Right cardiac atrium (tissue), 5 donors: Measurements from ENCODE around the gene LOXL1. TPM values are rescaled to one million over a fixed set of nuclear protein-coding genes. Genes with fewer than 3 reads are reported as not detected.

ENCODE experiments used
- ATAC-seq, 2 donors: fragments of 200-7000 bp; cut with Tn5 transposase; one replicate each; pipeline versions ENCODE4 v1.8.0 to v1.9.1; 2020; ENCODE audit warnings: moderate library complexity in 2 of 2, mild to moderate bottlenecking in 1 of 2
- DNase-seq, 3 donors: peaks; one replicate each; pipeline ENCODE4 v3.0.0-alpha.2; 2020
- H3K27ac ChIP-seq: one replicate; pipeline ENCODE4 v1.5.1; 2013; ENCODE audit warnings: mild to moderate bottlenecking, low read length, control low read depth, moderate library complexity
- H3K27me3 ChIP-seq: one replicate; pipeline ENCODE4 v1.6.1; 2013; ENCODE audit not compliant: control insufficient read depth, insufficient read depth
- H3K4me1 ChIP-seq: one replicate; pipeline ENCODE4 v1.6.1; 2013; ENCODE audit warnings: low read length; ENCODE audit not compliant: control insufficient read depth, insufficient read depth
- H3K4me3 ChIP-seq: one replicate; pipeline ENCODE4 v1.5.1; 2013; ENCODE audit warnings: low read length, control low read depth
- H3K9me3 ChIP-seq: one replicate; pipeline ENCODE4 v1.6.1; 2013; ENCODE audit warnings: low read length; ENCODE audit not compliant: control insufficient read depth
- WGBS: extraction: QIAGEN DNeasy Blood & Tissue Kit; methylation state at CpG from one replicate; pipeline ENCODE4 v1.1.7; 2013; 5-methylcytosine and 5-hydroxymethylcytosine counted together
- intact Hi-C, 4 donors: fragments of 100-400 bp; cut with DNase I; formaldehyde crosslinking; loops; one replicate each; pipeline versions ENCODE4 v1.11.0 to v1.14.0; 2022 to 2023
- polyA plus RNA-seq: library from polyadenylated mRNA; stranded (reverse); fragments of 200-250 nt; gene quantifications from one replicate; pipeline ENCODE4 v1.2.3, GENCODE V29; 2013
- total RNA-seq, 4 donors: library from RNA; stranded (reverse); fragmentation: NEBNext Ultra II Directional; extraction: Animal tissue kit (Norgen Biotek cat#: 25700); gene quantifications; one replicate each; pipeline ENCODE4 v1.2.1, GENCODE V29; 2021
- donor health status: healthy with polysubstance abuse.
- donor health status: DM: no; HTN: yes; CAD: no.
- donor health status: DM: no; HTN: no; CAD: no.
- donor health status: DM: no; HTN: yes; CAD: no; lungs with severe emphysema.
- donor health status: DM: yes; HTN: yes; CAD: no.

LOXL1 gene
- total and polyA plus RNA-seq, 5 donors, result 17.4 to 41.0 (median 19.6) TPM

GRCh38 chr15:73991726-73992593, 65.7 kb downstream of the LOXL1 start, which contains the start of gene STOML1:
STOML1 (minus strand) TSS chr15:73992295; CDS start chr15:73992223, 72 bp downstream.
- no peaks in the 10 kb centered on the region for H3K27me3 ChIP-seq
- H3K4me1 ChIP-seq, result peaks cover 15% of the 10 kb centered on the region
- peak within 1 kb of the TSS; percentile 93 for H3K27ac ChIP-seq
- ATAC-seq (peak; percentile 90 to 91), DNase-seq (peak; percentile 96 to 99 (median 98))
- under 1% methylated on average over 72 of the region's 72 CpGs for WGBS
- intact Hi-C loops, result loop anchor here in 1 of 4 donors (5.0 kb wide), 1 partner anchor 50 kb away; no protein-coding TSS in a partner anchor
- H3K4me3 ChIP-seq, result peak within 1 kb of the TSS; percentile 85
- no peaks in the 10 kb centered on the region for H3K9me3 ChIP-seq

DNA sequence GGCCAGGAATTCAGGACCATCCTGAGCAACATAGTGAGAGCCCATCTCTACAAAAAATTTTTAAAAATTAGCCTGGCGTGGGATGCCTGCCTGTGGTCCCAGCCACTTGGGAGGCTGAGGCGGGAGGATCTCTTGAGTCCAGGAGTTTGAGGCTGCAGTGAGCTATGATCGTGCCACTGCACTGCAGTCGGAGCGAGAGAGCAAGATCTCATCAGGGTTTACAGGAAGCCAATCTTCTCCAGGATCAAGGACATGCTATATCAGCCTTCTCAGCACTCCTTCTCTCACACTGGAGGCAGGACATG, 66.3 kb downstream of the LOXL1 start:
- intact Hi-C loops, result loop anchor here in 1 of 4 donors (5.0 kb wide), 1 partner anchor 50 kb away; no protein-coding TSS in a partner anchor

DNA sequence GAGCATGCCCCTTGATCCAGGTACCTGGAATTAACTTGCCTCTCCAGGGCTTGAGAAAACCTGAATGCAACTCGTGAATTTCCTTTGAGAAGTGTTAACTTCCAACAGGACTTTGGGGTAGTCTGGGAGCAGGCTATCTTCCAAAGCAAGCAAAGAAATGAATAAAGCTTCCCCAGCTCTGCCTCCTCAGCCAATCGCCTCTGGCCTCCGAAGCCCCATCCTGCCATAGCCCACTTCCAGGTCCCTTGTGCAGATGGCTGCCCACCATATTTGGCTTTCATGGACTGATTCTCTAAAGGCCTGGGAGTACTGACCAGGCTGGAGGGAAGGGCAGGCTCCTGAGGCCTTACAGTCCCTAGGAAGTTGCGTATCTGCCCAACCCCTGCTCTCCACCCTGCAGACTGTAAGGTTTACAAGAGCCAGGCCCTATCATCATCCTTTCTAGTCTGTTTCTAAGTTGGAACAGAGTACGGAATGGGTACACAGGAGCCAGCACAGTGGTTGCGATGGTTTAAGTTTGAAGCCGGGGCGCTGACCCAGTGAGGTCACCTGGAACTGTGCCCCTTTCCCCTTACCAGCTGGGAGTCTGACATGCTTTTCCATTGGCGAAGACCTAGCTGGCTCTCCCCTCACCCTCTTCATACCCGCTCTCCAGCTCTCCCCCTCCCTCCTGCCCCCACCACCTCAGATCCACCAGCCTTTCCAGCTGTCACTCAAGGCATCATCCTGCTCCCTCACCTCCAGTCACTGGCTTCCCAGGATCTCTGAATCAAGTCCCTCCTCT, 67.1 kb downstream of the LOXL1 start:
- ATAC-seq, result no peak
- H3K4me1 ChIP-seq, result peaks cover 14% of the 10 kb centered on the region
- DNase-seq, result no peak
- intact Hi-C loops, result loop anchor here in 1 of 4 donors (5.0 kb wide), 1 partner anchor 49 kb away; no protein-coding TSS in a partner anchor
- H3K27me3 ChIP-seq, result no peaks in the 10 kb centered on the region
- no peak overlapping the region for H3K27ac ChIP-seq
- no peaks in the 10 kb centered on the region for H3K9me3 ChIP-seq
- 90% methylated on average over 10 of the region's 10 CpGs for WGBS
- no peak overlapping the region for H3K4me3 ChIP-seq

More for the DNA sequence above, 66.3 kb downstream of the LOXL1 start:
- ATAC-seq, result no peak
- H3K4me1 ChIP-seq, result peaks cover 14% of the 10 kb centered on the region
- H3K9me3 ChIP-seq, result no peaks in the 10 kb centered on the region
- no peak overlapping the region for H3K4me3 ChIP-seq
- no peaks in the 10 kb centered on the region for H3K27me3 ChIP-seq
- peak overlapping the region; percentile 80 for H3K27ac ChIP-seq
- 75% methylated on average over 5 of the region's 5 CpGs for WGBS
- no peak for DNase-seq

DNA sequence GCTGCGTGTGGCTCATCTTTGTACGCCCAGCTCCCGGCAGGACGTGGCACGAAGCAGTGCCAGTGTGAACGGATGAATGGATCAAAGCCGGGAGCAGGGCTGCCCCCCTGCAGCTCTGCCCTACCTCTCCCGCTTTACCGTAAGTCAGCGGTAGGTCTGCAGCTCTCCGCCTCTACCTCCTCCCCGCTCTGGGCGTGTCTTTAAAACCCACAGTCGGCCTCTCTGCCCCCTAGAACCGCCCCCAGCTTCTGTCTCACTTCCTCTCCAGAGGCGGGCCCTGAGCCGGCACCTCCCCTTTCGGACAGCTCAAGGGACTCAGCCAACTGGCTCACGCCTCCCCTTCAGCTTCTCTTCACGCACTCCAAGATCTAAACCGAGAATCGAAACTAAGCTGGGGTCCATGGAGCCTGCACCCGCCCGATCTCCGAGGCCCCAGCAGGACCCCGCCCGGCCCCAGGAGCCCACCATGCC, 68.2 kb downstream of the LOXL1 start, which contains the start of gene PML:
TSS of gene PML (plus strand) at position 304 of the 471 bp plus-strand sequence. CDS start at position 401, 97 bp downstream.
- Histone ChIP-seq H3K27ac (peak within 1 kb of the TSS; percentile 97), H3K27me3 (no peaks in the 10 kb centered on the region), H3K9me3 (no peaks in the 10 kb centered on the region), H3K4me3 (peak within 1 kb of the TSS; percentile 96), H3K4me1 (peaks cover 10% of the 10 kb centered on the region)
- intact Hi-C loops, result loop anchor here in 1 of 4 donors (5.0 kb wide), 1 partner anchor 48 kb away; no protein-coding TSS in a partner anchor
- DNase-seq (peak; percentile 98 to 99 (median 98)), ATAC-seq (peak; percentile 86 to 90)
- WGBS, result under 1% methylated on average over 27 of the region's 27 CpGs

- Histone ChIP-seq H3K9me3 (no peaks in the 10 kb centered on the region), H3K27me3 (no peaks in the 10 kb centered on the region), H3K4me3 (peak overlapping the region; percentile 96), H3K4me1 (peaks cover 10% of the 10 kb centered on the region), H3K27ac (peak overlapping the region; percentile 97)
- intact Hi-C loops, result loop anchor here in 1 of 4 donors (5.0 kb wide), 1 partner anchor 47 kb away; no protein-coding TSS in a partner anchor
- DNase-seq (peak in 2 of 3 donors; percentile 75 to 77), ATAC-seq (peak; percentile 0)
- WGBS, result 1% methylated on average over 18 of the region's 18 CpGs
Measured at GRCh38 chr15:73994912-73995622, 68.8 kb downstream of the LOXL1 start.

DNA sequence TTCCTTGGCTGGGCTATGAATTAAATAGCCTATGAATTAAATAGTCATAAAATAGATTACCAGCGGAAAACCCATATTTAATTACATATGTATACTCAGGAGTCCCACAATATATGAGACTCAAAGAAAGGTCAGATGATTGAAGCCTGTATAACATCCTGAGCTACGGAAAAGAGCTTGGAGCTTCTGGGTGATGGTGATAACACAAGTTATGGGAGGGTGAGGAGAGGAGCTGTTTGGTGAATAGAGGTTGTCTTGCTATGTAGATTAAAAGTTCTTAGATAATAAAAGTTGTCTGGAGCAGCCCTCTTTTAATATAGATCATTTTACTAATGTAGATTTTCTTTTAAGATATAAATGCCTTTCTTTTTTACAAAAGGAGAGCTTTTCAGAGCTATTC, 70.0 kb downstream of the LOXL1 start:
- H3K4me3 ChIP-seq, result peak overlapping the region; percentile 96
- H3K4me1 ChIP-seq, result peaks cover 3% of the 10 kb centered on the region
- DNase-seq (no peak), ATAC-seq (no peak)
- H3K9me3 ChIP-seq, result no peaks in the 10 kb centered on the region
- no peaks in the 10 kb centered on the region for H3K27me3 ChIP-seq
- 35% methylated on average over 2 of the region's 2 CpGs for WGBS
- no peak overlapping the region for H3K27ac ChIP-seq
- intact Hi-C loops, result no loop called here

DNA sequence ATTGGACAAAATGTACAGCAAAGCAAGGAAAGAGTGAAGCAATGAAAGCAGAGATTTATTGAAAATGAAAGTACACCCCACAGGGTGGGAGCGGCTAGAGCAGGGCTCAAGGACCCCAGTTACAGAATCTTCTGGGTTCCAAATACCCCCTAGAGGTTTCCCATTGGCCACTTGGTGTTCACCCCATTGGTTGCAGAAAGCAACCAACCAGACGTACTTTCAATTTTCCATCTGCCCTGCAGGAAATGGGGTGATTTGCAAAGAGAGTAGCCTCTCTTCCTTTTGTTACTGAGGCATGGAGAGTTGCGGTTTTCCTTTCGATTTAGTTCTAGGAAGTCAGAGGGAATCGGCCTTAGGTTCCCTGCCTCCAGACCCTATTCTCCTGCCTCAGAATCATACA, 70.7 kb downstream of the LOXL1 start:
- peak in 1 of 2 donors; percentile 1 for ATAC-seq
- Histone ChIP-seq H3K27ac (no peak overlapping the region), H3K4me3 (peak overlapping the region; percentile 46), H3K9me3 (no peaks in the 10 kb centered on the region), H3K4me1 (peaks cover 3% of the 10 kb centered on the region), H3K27me3 (no peaks in the 10 kb centered on the region)
- whole genome bisulfite sequencing, result 38% methylated on average over 5 of the region's 5 CpGs
- intact Hi-C loops, result no loop called here
- DNase-seq, result no peak

- Histone ChIP-seq H3K9me3 (no peaks in the 10 kb centered on the region), H3K27me3 (no peaks in the 10 kb centered on the region), H3K27ac (no peak overlapping the region), H3K4me3 (no peak overlapping the region), H3K4me1 (peaks cover 3% of the 10 kb centered on the region)
- DNase-seq (peak in 2 of 3 donors; percentile 56 to 63), ATAC-seq (no peak)
- intact Hi-C loops, result no loop called here
- 87% methylated on average over 27 of the region's 27 CpGs for WGBS
Measured at GRCh38 chr15:73997986-73998385, 71.7 kb downstream of the LOXL1 start.
